PC-9 (cell line): Measurements from ENCODE around the gene C1orf232. TPM values are rescaled to one million over a fixed set of nuclear protein-coding genes. Genes with fewer than 3 reads are reported as not detected.

ENCODE experiments used
- BruUV-seq: library from RNA; stranded (reverse); fragments of 400-500 nt; replicated peaks from 2 replicates; lab custom pipeline; 2021; lab: Mats Ljungman, UMichigan
- CTCF ChIA-PET: fragments of 300-600 bp; sonication (Branson Sonifier 250); formaldehyde crosslinking; loops from one replicate; lab custom pipeline; 2022; ENCODE audit warnings: antibody characterized with exemption; lab: Charles Lee
- POLR2A ChIA-PET: fragments of 300-600 bp; sonication (Branson Sonifier 250); formaldehyde crosslinking; loops from one replicate; lab custom pipeline; 2022; ENCODE audit warnings: antibody characterized with exemption; ENCODE audit not compliant: unreplicated experiment; lab: Charles Lee
- DNase-seq, 2 experiments: peaks; one replicate each; pipeline versions ENCODE4 v3.0.0 to v3.0.0-alpha.2; 2015 to 2022; ENCODE audit warnings: mixed read lengths in 1 of 2
- H2AFZ ChIP-seq: fragments of 200-600 bp; sonication (generic); 2 replicates; pipeline ENCODE4 v1.8.1; 2017; ENCODE audit warnings: antibody characterized with exemption
- H3F3A ChIP-seq: fragments of 200-600 bp; sonication (generic); 2 replicates; pipeline ENCODE4 v1.8.1; 2017; ENCODE audit warnings: antibody characterized with exemption, mild to moderate bottlenecking, low read depth; ENCODE audit not compliant: insufficient read depth
- H3K27ac ChIP-seq: fragments of 200-600 bp; sonication (generic); 2 replicates; pipeline ENCODE4 v1.6.1; 2016; ENCODE audit warnings: mixed run types
- H3K27me3 ChIP-seq: fragments of 200-600 bp; sonication (generic); 2 replicates; pipeline ENCODE4 v1.6.1; 2016; ENCODE audit warnings: low read depth, mixed run types; ENCODE audit not compliant: insufficient read depth
- H3K36me3 ChIP-seq: fragments of 200-600 bp; sonication (generic); 2 replicates; pipeline ENCODE4 v1.6.1; 2016; ENCODE audit warnings: low read depth, mixed run types
- H3K4me1 ChIP-seq: fragments of 200-600 bp; sonication (generic); replicated peaks from 2 replicates; pipeline ENCODE4 v1.6.1; 2016; ENCODE audit warnings: mixed run types; ENCODE audit not compliant: insufficient read depth
- H3K4me2 ChIP-seq: fragments of 200-600 bp; sonication (generic); 2 replicates; pipeline ENCODE4 v1.6.1; 2017; ENCODE audit warnings: mixed run types
- H3K4me3 ChIP-seq: fragments of 200-600 bp; sonication (generic); 2 replicates; pipeline ENCODE4 v1.6.1; 2016; ENCODE audit warnings: mixed run types
- H3K79me2 ChIP-seq: fragments of 200-600 bp; sonication (generic); 2 replicates; pipeline ENCODE4 v1.6.1; 2017; ENCODE audit warnings: low read depth, mixed run types
- H3K9me2 ChIP-seq: fragments of 200-600 bp; sonication (generic); 2 replicates; pipeline ENCODE4 v1.8.1; 2017; ENCODE audit warnings: mild to moderate bottlenecking; ENCODE audit not compliant: insufficient read depth
- H3K9me3 ChIP-seq: fragments of 200-600 bp; sonication (generic); 2 replicates; pipeline ENCODE4 v1.8.1; 2016; ENCODE audit warnings: low read depth; ENCODE audit not compliant: insufficient read depth
- H4K20me1 ChIP-seq: fragments of 200-600 bp; sonication (generic); 2 replicates; pipeline ENCODE4 v1.8.1; 2017; ENCODE audit not compliant: insufficient read depth
- CTCF ChIP-seq: fragments of 200-600 bp; sonication (generic); conservative IDR thresholded peaks from 2 replicates; pipeline ENCODE4 v1.6.1; 2017; ENCODE audit warnings: mixed run types, antibody characterized with exemption, mild to moderate bottlenecking, moderate library complexity
- EZH2 ChIP-seq: fragments of 200-600 bp; sonication (generic); IDR thresholded peaks from 2 replicates; pipeline ENCODE4 v1.8.0; 2017; ENCODE audit warnings: antibody characterized with exemption, low read depth
- intact Hi-C: fragments of 100-400 bp; cut with micrococcal nuclease; formaldehyde crosslinking; loops from one replicate; pipeline ENCODE4 v1.10.0; 2022; ENCODE audit not compliant: unreplicated experiment
- total RNA-seq: library from RNA; stranded (reverse); gene quantifications from 2 replicates; pipeline ENCODE4 v1.2.3, GENCODE V29; 2021

Gene C1orf232
- total RNA-seq, 1 experiment from 2014 or later: not detected

DNA sequence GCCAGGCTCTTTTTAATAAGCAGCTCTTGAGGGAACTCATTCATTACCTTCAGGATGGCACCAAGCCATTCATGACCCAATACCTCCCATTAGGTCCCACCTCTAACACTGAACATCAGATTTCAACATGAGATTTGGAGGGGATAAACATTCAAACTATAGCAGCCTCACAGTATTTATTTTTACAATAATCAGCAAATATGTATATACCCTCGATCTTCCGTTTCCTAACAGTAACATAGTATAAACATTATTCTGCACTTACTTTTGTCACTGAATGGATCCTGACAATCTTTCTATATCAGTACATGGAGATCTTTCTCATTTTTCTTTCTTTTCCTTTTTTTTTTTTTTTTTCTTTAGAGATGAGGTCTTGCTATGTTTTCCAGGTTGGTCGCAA lies 27.0 kb upstream of the C1orf232 start:
- intact Hi-C loops: no loop called here
- Histone ChIP-seq H3K9me2 (no peaks in the 10 kb centered on the region), H3K4me3 (no peak overlapping the region), H3K36me3 (no peaks in the 10 kb centered on the region), H3K4me2 (no peak overlapping the region), H4K20me1 (no peaks in the 10 kb centered on the region), H3K27me3 (no peaks in the 10 kb centered on the region), H3K4me1 (no peaks in the 10 kb centered on the region), H2AFZ (no peak overlapping the region), H3K79me2 (no peaks in the 10 kb centered on the region), H3F3A (no peaks in the 10 kb centered on the region), H3K27ac (no peak overlapping the region), H3K9me3 (no peaks in the 10 kb centered on the region)
- POLR2A ChIA-PET: no interaction called here
- DNase-seq: no peak
- CTCF ChIA-PET: interaction anchor here (0.7 kb wide), 1 partner anchor 10 kb away, joined by 22 read pairs; no protein-coding TSS in a partner anchor
- BruUV-seq: no TSS peak
- TF ChIP-seq EZH2 (no peak), CTCF (no peak)

GRCh38 chr1:26191739-26192138 lies 23.0 kb upstream of the C1orf232 start:
- no peaks in the 10 kb centered on the region for H4K20me1 ChIP-seq
- TF ChIP-seq CTCF (no peak), EZH2 (no peak)
- no peak overlapping the region for H2AFZ ChIP-seq
- no peak overlapping the region for H3K27ac ChIP-seq
- BruUV-seq: no TSS peak
- no peaks in the 10 kb centered on the region for H3K36me3 ChIP-seq
- H3F3A ChIP-seq: no peaks in the 10 kb centered on the region
- no peaks in the 10 kb centered on the region for H3K27me3 ChIP-seq
- intact Hi-C loops: no loop called here
- ChIA-PET CTCF (no interaction called here), POLR2A (no interaction called here)
- no peaks in the 10 kb centered on the region for H3K9me2 ChIP-seq
- no peak overlapping the region for H3K4me3 ChIP-seq
- no peaks in the 10 kb centered on the region for H3K4me1 ChIP-seq
- no peaks in the 10 kb centered on the region for H3K79me2 ChIP-seq
- H3K9me3 ChIP-seq: no peaks in the 10 kb centered on the region
- DNase-seq: no peak
- H3K4me2 ChIP-seq: no peak overlapping the region

DNA sequence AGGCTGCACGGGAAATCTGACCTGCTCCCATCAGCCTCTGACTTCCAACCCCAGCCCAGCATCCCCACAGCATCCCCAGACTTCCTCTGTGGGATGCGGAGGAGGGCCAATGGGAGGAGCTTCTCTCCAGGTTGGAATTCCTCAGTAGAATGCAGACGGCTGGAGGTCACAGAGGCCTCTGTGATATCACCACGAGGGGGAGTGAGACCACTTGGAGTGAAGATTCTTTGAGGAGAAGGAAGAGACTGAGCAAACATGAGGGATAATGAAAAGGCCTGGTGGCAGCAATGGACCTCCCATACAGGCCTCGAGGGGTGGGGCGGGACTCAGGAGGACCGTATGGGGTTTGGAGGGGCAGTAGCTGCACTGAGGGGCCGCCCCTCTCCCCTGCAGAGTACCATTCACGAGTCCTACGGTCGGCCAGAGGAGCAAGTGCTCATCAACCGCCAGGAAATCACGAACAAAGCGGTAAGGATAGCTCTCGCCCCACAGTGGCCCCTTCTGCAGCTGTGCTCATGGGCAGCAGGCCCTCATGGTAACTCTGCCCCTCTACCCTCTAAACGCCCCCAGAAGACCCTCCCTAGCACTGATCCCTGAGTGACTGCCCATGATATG lies 21.7 kb upstream of the C1orf232 start, which contains the start of gene CATSPER4:
Gene CATSPER4, plus strand, starts transcription at position 230 of the 615 bp plus-strand sequence. Its CDS starts 26 bp downstream, at position 256.
- DNase-seq: no peak
- Histone ChIP-seq H3K4me1 (no peaks in the 10 kb centered on the region), H4K20me1 (no peaks in the 10 kb centered on the region), H3F3A (no peaks in the 10 kb centered on the region), H3K9me3 (no peaks in the 10 kb centered on the region), H3K9me2 (no peaks in the 10 kb centered on the region), H2AFZ (no peak within 1 kb of the TSS), H3K36me3 (no peaks in the 10 kb centered on the region), H3K79me2 (no peaks in the 10 kb centered on the region), H3K27ac (no peak within 1 kb of the TSS), H3K27me3 (no peaks in the 10 kb centered on the region), H3K4me3 (no peak within 1 kb of the TSS), H3K4me2 (no peak within 1 kb of the TSS)
- intact Hi-C loops: no loop called here
- ChIA-PET POLR2A (interaction anchor here (0.7 kb wide), 1 partner anchor 44 kb away, joined by 4 read pairs; no protein-coding TSS in a partner anchor), CTCF (interaction anchor here (0.6 to 1.0 kb wide), 2 partner anchors 43 to 74 kb away, joined by 4 to 5 read pairs; no protein-coding TSS in a partner anchor)
- BruUV-seq: no TSS peak
- TF ChIP-seq EZH2 (no peak), CTCF (no peak)
